ENCODE results near the gene FGF1. TPM values are rescaled to one million over a fixed set of nuclear protein-coding genes. Genes with fewer than 3 reads are reported as not detected.

FGF1 gene
- total RNA-seq, 2 experiments from 2014 or later: not detected

- CTCF ChIA-PET: no interaction called here
- Histone ChIP-seq H3K36me3 (ENCODE audit: insufficient read depth, low read length) (no peaks in the 10 kb centered on the region), H3K27me3 (ENCODE audit: control insufficient read depth in 1 of 2, insufficient read depth in 2 of 2, low read length in 2 of 2) (peaks cover 0 to 2% of the 10 kb centered on the region in 2 experiments), H3K4me1 (ENCODE audit: insufficient read depth, low read length) (no peaks in the 10 kb centered on the region), H3K9me3 (ENCODE audit: control insufficient read depth in 1 of 2, insufficient read depth in 1 of 2, low read length in 2 of 2) (no peaks in the 10 kb centered on the region), H3K27ac (ENCODE audit: low read depth in 1 of 2, low read length in 2 of 2) (no peak overlapping the region), H3K4me3 (ENCODE audit: low read length) (no peak overlapping the region)
- Mint-ChIP-seq H3K27ac (no peak overlapping the region), H3K4me3 (no peak overlapping the region), H3K27me3 (no peaks in the 10 kb centered on the region), H3K9me3 (no peaks in the 10 kb centered on the region), H3K4me1 (ENCODE audit: low read depth) (no peaks in the 10 kb centered on the region), H3K36me3 (ENCODE audit: low read depth) (no peaks in the 10 kb centered on the region)
- no peak for ATAC-seq (ENCODE audit: poor library complexity)
- intact Hi-C loops (cut with DNase I, micrococcal nuclease): no loop called here
- no peak for TF ChIP-seq CTCF (IDR thresholded peaks at IDR 0.05)
- DNase-seq: no peak
- POLR2A ChIA-PET: no interaction called here
Observed at GRCh38 chr5:142684508-142685041, 1.3 kb downstream of the FGF1 start.

- ATAC-seq (ENCODE audit: poor library complexity) (no peak), DNase-seq (no peak)
- no peak overlapping the region for H3K27ac Mint-ChIP-seq
- H3K27me3 Mint-ChIP-seq: no peaks in the 10 kb centered on the region
- Histone ChIP-seq H3K27me3 (ENCODE audit: control insufficient read depth in 1 of 2, insufficient read depth in 2 of 2, low read length in 2 of 2) (peaks cover 0 to 2% of the 10 kb centered on the region in 2 experiments), H3K4me1 (ENCODE audit: insufficient read depth, low read length) (no peaks in the 10 kb centered on the region), H3K9me3 (ENCODE audit: control insufficient read depth in 1 of 2, insufficient read depth in 1 of 2, low read length in 2 of 2) (no peaks in the 10 kb centered on the region), H3K4me3 (ENCODE audit: low read length) (no peak overlapping the region), H3K27ac (ENCODE audit: low read depth in 1 of 2, low read length in 2 of 2) (no peak overlapping the region), H3K36me3 (ENCODE audit: insufficient read depth, low read length) (no peaks in the 10 kb centered on the region)
- H3K4me1 Mint-ChIP-seq (ENCODE audit: low read depth): no peaks in the 10 kb centered on the region
- intact Hi-C loops (cut with DNase I, micrococcal nuclease): no loop called here
- no peaks in the 10 kb centered on the region for H3K9me3 Mint-ChIP-seq
- no peak for TF ChIP-seq CTCF (IDR thresholded peaks at IDR 0.05)
- CTCF ChIA-PET: no interaction called here
- POLR2A ChIA-PET: no interaction called here
- H3K36me3 Mint-ChIP-seq (ENCODE audit: low read depth): no peaks in the 10 kb centered on the region
- H3K4me3 Mint-ChIP-seq: no peak overlapping the region
Observed at GRCh38 chr5:142683881-142684505, 1.9 kb downstream of the FGF1 start.

DNA sequence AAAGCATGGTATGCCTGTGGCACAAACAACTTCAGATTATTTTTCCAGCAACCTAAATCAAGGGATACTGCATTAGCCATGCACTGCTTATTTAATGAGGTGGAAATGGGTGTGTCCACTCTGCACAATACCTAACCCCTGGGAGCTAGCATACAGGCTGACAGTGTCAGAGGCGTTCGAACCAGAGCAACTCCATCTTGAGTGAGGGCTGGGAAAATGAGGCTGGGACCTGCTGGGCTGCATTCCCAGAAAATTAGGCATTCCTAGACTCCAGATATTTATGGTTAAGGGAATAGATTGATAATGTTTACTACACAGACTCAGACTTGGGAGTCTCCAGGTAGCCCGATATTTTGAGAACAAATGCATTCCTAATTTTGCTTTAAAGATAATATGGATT is 2.8 kb downstream of the FGF1 start:
- H3K27ac Mint-ChIP-seq: no peak overlapping the region
- no peak overlapping the region for H3K27ac ChIP-seq (ENCODE audit: low read depth in 1 of 2, low read length in 2 of 2)
- no peak overlapping the region for H3K4me3 Mint-ChIP-seq
- no peaks in the 10 kb centered on the region for H3K9me3 ChIP-seq (ENCODE audit: control insufficient read depth in 1 of 2, insufficient read depth in 1 of 2, low read length in 2 of 2)
- no peaks in the 10 kb centered on the region for H3K36me3 ChIP-seq (ENCODE audit: insufficient read depth, low read length)
- TF ChIP-seq CTCF (IDR thresholded peaks at IDR 0.05): no peak
- H3K4me3 ChIP-seq (ENCODE audit: low read length): no peak overlapping the region
- H3K27me3 Mint-ChIP-seq: no peaks in the 10 kb centered on the region
- POLR2A ChIA-PET: no interaction called here
- intact Hi-C loops (cut with DNase I, micrococcal nuclease): no loop called here
- ATAC-seq (ENCODE audit: poor library complexity): no peak
- H3K36me3 Mint-ChIP-seq (ENCODE audit: low read depth): no peaks in the 10 kb centered on the region
- CTCF ChIA-PET: no interaction called here
- DNase-seq: no peak
- no peaks in the 10 kb centered on the region for H3K4me1 Mint-ChIP-seq (ENCODE audit: low read depth)
- no peaks in the 10 kb centered on the region for H3K9me3 Mint-ChIP-seq
- H3K4me1 ChIP-seq (ENCODE audit: insufficient read depth, low read length): no peaks in the 10 kb centered on the region
- peaks cover 0 to 2% of the 10 kb centered on the region in 2 experiments for H3K27me3 ChIP-seq (ENCODE audit: control insufficient read depth in 1 of 2, insufficient read depth in 2 of 2, low read length in 2 of 2)
